Lower lobe of right lung (tissue), 2 donors: ENCODE results near the gene SMIM43. TPM values are rescaled to one million over a fixed set of nuclear protein-coding genes. Genes with fewer than 3 reads are reported as not detected.

Experiments used
- ATAC-seq, 2 donors: fragments of 200-7000 bp; cut with Tn5 transposase; one replicate each; pipeline ENCODE4 v1.9.1; 2020 to 2022; ENCODE audit warnings: mild to moderate bottlenecking in 2 of 2, moderate library complexity in 2 of 2
- DNase-seq: peaks from one replicate; pipeline ENCODE4 v3.0.0-alpha.2; 2020
- H3K27ac ChIP-seq: fragments of 200-600 bp; one replicate; pipeline ENCODE4 v1.8.0; 2022
- H3K27me3 ChIP-seq: fragments of 200-600 bp; one replicate; pipeline ENCODE4 v1.8.0; 2022; ENCODE audit warnings: low read depth
- H3K36me3 ChIP-seq: fragments of 200-600 bp; one replicate; pipeline ENCODE4 v1.8.0; 2022; ENCODE audit warnings: mild to moderate bottlenecking
- H3K4me1 ChIP-seq: fragments of 200-600 bp; one replicate; pipeline ENCODE4 v1.8.0; 2022
- H3K4me3 ChIP-seq: fragments of 200-600 bp; one replicate; pipeline ENCODE4 v1.8.0; 2022; ENCODE audit warnings: mild to moderate bottlenecking
- H3K9me3 ChIP-seq: fragments of 200-600 bp; one replicate; pipeline ENCODE4 v1.8.0; 2022
- intact Hi-C: fragments of 100-400 bp; cut with DNase I; formaldehyde crosslinking; loops from one replicate; pipeline ENCODE4 v1.11.0; 2022
- total RNA-seq: library from RNA; stranded (reverse); fragmentation: NEBNext Ultra II Directional; extraction: Animal tissue kit (Norgen Biotek cat#: 25700); gene quantifications from one replicate; pipeline ENCODE4 v1.2.1, GENCODE V29; 2021
- TF ChIP-seq, protein P1 (sequence below): fragments of 200-600 bp; IDR thresholded peaks from one replicate; pipeline ENCODE4 v1.8.0; 2022; ENCODE audit warnings: antibody characterized with exemption, mild to moderate bottlenecking
- donor health status: DM: no; HTN: yes; CAD: no; lungs with severe emphysema.

The SMIM43 gene
- total RNA-seq, 1 donor from 2014 or later: 0.18 TPM

DNA sequence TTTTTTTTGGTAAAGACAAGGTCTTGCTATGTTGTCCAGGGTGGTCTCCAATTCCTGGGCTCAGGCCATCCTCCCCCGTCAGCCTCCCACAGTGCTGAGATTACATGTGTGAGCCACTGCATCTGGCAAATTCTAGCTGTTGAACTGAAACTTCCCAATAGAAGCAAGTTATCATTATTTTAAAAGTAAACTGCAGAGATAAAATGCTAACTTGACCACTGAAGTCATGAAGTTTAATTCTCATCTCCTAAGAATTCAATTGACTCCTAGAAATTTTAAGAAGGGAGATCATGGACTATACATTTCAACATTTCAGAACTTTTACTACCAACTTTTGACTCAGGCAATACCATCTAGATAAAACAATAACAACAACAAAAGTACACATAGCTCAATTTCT lies 24.5 kb upstream of the SMIM43 start:
- Histone ChIP-seq H3K27ac (no peak overlapping the region), H3K9me3 (no peaks in the 10 kb centered on the region), H3K4me3 (no peak overlapping the region), H3K4me1 (peaks cover 1% of the 10 kb centered on the region), H3K27me3 (no peaks in the 10 kb centered on the region), H3K36me3 (no peaks in the 10 kb centered on the region)
- DNase-seq: no peak
- TF ChIP-seq, protein P1, sequence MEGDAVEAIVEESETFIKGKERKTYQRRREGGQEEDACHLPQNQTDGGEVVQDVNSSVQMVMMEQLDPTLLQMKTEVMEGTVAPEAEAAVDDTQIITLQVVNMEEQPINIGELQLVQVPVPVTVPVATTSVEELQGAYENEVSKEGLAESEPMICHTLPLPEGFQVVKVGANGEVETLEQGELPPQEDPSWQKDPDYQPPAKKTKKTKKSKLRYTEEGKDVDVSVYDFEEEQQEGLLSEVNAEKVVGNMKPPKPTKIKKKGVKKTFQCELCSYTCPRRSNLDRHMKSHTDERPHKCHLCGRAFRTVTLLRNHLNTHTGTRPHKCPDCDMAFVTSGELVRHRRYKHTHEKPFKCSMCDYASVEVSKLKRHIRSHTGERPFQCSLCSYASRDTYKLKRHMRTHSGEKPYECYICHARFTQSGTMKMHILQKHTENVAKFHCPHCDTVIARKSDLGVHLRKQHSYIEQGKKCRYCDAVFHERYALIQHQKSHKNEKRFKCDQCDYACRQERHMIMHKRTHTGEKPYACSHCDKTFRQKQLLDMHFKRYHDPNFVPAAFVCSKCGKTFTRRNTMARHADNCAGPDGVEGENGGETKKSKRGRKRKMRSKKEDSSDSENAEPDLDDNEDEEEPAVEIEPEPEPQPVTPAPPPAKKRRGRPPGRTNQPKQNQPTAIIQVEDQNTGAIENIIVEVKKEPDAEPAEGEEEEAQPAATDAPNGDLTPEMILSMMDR: no peak
- intact Hi-C loops: no loop called here
- no peak for ATAC-seq

DNA sequence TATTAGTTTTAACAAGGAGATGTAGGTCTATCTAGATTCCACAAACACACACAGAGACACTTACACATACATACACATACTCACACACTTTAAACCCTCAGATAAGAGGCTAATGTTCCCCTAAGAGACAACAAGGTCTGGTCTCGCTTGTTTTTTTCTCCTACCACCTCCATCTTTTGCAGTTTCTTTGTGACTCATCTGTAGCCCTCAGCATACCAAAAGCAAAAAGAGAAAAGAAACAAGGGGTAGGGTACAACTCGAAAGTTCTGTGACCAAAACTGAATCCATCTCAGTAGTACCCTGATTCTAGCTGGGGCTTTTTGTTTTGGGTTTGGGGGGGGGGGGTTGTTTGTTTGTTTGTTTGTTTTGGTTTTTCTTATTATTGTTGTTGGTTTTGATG lies 23.9 kb upstream of the SMIM43 start:
- no peaks in the 10 kb centered on the region for H3K4me1 ChIP-seq
- no peaks in the 10 kb centered on the region for H3K36me3 ChIP-seq
- no peaks in the 10 kb centered on the region for H3K27me3 ChIP-seq
- intact Hi-C loops: no loop called here
- no peak for DNase-seq
- H3K4me3 ChIP-seq: no peak overlapping the region
- H3K27ac ChIP-seq: no peak overlapping the region
- TF ChIP-seq, protein P1: no peak
- ATAC-seq: no peak
- H3K9me3 ChIP-seq: no peaks in the 10 kb centered on the region

DNA sequence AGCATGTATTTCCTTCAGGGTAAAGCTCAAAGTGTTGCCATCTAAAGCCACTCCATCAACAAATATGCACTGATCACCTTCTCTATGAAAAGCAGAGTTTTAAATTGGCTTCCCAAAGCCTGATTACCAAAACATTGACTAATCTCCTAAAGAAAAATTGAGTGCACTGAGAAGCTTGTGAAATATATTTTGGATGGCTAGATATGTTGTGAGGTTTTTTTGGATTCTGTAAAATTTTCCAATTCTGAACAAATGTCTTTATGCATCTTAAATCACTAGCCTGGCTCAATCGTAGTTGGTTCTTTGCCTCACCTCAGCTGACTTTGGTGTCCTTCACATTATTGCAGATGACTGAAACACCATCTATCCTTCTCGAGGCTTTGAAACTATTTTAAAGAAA lies 21.3 kb upstream of the SMIM43 start:
- no peaks in the 10 kb centered on the region for H3K27me3 ChIP-seq
- H3K27ac ChIP-seq: no peak overlapping the region
- no peaks in the 10 kb centered on the region for H3K9me3 ChIP-seq
- H3K4me1 ChIP-seq: no peaks in the 10 kb centered on the region
- TF ChIP-seq, protein P1: no peak
- DNase-seq (no peak), ATAC-seq (no peak)
- intact Hi-C loops: no loop called here
- no peaks in the 10 kb centered on the region for H3K36me3 ChIP-seq
- no peak overlapping the region for H3K4me3 ChIP-seq

DNA sequence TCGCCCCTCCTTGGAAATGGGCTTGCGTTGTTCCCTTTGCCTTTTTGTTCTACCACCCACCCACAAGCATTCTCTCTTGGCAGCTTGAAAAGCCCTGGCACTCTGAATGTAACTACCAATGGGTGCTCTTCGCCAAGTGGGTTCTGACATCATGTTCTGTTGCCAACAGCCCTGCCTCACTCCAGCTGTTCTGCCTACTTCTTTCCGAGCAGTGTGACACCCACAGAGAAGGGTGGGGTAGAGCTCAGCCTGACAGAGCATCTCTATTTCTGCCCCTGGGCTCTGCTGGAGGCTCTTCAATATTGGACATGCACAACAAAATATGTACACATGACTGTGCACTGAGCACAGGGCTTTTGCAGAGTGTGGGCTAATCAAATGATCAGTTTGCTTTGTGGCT lies 20.5 kb upstream of the SMIM43 start:
- DNase-seq: no peak
- Histone ChIP-seq H3K4me1 (no peaks in the 10 kb centered on the region), H3K27ac (no peak overlapping the region), H3K9me3 (no peaks in the 10 kb centered on the region), H3K4me3 (no peak overlapping the region), H3K36me3 (no peaks in the 10 kb centered on the region), H3K27me3 (no peaks in the 10 kb centered on the region)
- TF ChIP-seq, protein P1: no peak
- intact Hi-C loops: no loop called here
- no peak for ATAC-seq

DNA sequence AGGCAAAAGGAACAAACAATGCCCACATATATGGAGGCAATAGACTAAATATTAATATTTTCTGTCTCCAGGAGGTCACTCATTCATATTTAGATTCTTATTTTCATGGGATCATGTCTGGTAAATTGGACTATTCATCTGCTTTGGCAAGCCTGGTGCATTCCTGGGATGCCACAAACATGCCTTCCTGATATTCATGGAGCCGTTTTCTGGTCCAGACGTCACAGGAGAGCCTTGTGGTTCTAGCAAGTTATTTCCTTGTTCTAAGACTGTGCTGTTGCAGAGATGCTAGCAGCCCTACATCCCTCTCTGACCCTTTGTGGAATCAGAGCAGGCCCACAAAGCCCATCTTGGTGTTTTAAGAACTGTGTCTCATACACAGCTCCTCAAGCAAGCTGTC lies 20.0 kb upstream of the SMIM43 start:
- TF ChIP-seq, protein P1: no peak
- DNase-seq (no peak), ATAC-seq (peak; percentile 29 to 55)
- Histone ChIP-seq H3K4me1 (no peaks in the 10 kb centered on the region), H3K9me3 (no peaks in the 10 kb centered on the region), H3K27ac (no peak overlapping the region), H3K4me3 (no peak overlapping the region), H3K36me3 (no peaks in the 10 kb centered on the region), H3K27me3 (no peaks in the 10 kb centered on the region)
- intact Hi-C loops: no loop called here

DNA sequence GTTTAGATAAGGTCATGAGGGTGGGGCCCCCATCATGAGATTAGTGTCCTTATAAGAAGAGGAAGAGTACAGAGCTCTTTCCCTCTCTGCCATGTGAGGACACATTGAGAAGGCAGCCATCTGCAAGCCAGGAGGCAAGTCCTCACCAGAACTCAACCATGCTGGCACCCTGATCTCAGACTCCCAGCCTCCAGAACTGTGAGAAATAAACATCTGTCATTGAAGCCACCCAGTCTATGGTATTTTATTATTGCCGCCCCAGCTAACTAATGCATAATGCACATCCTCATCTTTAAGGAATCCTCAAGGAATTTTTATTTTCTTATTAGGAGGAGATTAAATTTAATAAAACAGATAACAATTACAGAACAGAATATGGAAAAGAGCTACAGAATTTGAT lies 19.4 kb upstream of the SMIM43 start:
- no peak for ATAC-seq
- TF ChIP-seq, protein P1: no peak
- intact Hi-C loops: no loop called here

More for the DNA sequence above, 19.4 kb upstream of the SMIM43 start:
- H3K4me1 ChIP-seq: no peaks in the 10 kb centered on the region
- no peaks in the 10 kb centered on the region for H3K27me3 ChIP-seq
- DNase-seq: no peak
- no peak overlapping the region for H3K27ac ChIP-seq
- H3K36me3 ChIP-seq: no peaks in the 10 kb centered on the region
- H3K4me3 ChIP-seq: no peak overlapping the region
- H3K9me3 ChIP-seq: no peaks in the 10 kb centered on the region
